MM.1S (cell line): ENCODE measurements around the gene CCR3.

Source experiments
- DNase-seq: peaks from one replicate; pipeline ENCODE4 v3.0.0-alpha.2; 2015
- H2AFZ ChIP-seq: fragments of 300-600 bp; sonication (generic); 2 replicates; pipeline ENCODE4 v1.6.0; 2016; ENCODE audit warnings: antibody characterized with exemption, low read length
- H3F3A ChIP-seq: fragments of 300-600 bp; sonication (generic); 2 replicates; pipeline ENCODE4 v1.6.1; 2016; ENCODE audit warnings: mild to moderate bottlenecking, antibody characterized with exemption, low read length, moderate library complexity, mixed read lengths; ENCODE audit not compliant: insufficient read depth
- H3K27ac ChIP-seq: fragments of 300-600 bp; sonication (generic); 2 replicates; pipeline ENCODE4 v1.5.1; 2016; ENCODE audit warnings: mild to moderate bottlenecking, low read length
- H3K27me3 ChIP-seq: fragments of 300-600 bp; sonication (generic); replicated peaks from 2 replicates; pipeline ENCODE4 v1.6.0; 2016; ENCODE audit warnings: low read length; ENCODE audit not compliant: insufficient read depth
- H3K36me3 ChIP-seq: fragments of 300-600 bp; sonication (generic); replicated peaks from 2 replicates; pipeline ENCODE4 v1.6.1; 2016; ENCODE audit warnings: mild to moderate bottlenecking, low read length, mixed read lengths; ENCODE audit not compliant: insufficient read depth
- H3K4me1 ChIP-seq: fragments of 300-600 bp; sonication (generic); 2 replicates; pipeline ENCODE4 v1.6.1; 2016; ENCODE audit warnings: low read length, mixed read lengths
- H3K4me2 ChIP-seq: fragments of 300-600 bp; sonication (generic); 2 replicates; pipeline ENCODE4 v1.6.0; 2016; ENCODE audit warnings: low read depth, low read length
- H3K4me3 ChIP-seq: fragments of 300-600 bp; sonication (generic); 2 replicates; pipeline ENCODE4 v1.5.1; 2016; ENCODE audit warnings: low read length, mixed read lengths
- H3K79me2 ChIP-seq: fragments of 300-600 bp; sonication (generic); 2 replicates; pipeline ENCODE4 v1.6.1; 2016; ENCODE audit warnings: mixed run types, low read length, mixed read lengths
- H3K9ac ChIP-seq: fragments of 300-600 bp; sonication (generic); 2 replicates; pipeline ENCODE4 v1.6.1; 2016; ENCODE audit warnings: low read length, mixed read lengths
- H3K9me2 ChIP-seq: fragments of 300-600 bp; sonication (generic); replicated peaks from 2 replicates; pipeline ENCODE4 v1.6.1; 2016; ENCODE audit warnings: mild to moderate bottlenecking, low read length, mixed read lengths; ENCODE audit not compliant: insufficient read depth
- H3K9me3 ChIP-seq: fragments of 300-600 bp; sonication (generic); replicated peaks from 2 replicates; pipeline ENCODE4 v1.6.1; 2016; ENCODE audit warnings: mild to moderate bottlenecking, low read length, mixed read lengths; ENCODE audit not compliant: insufficient read depth
- H4K20me1 ChIP-seq: fragments of 300-600 bp; sonication (generic); 2 replicates; pipeline ENCODE4 v1.6.1; 2016; ENCODE audit warnings: mild to moderate bottlenecking, low read length, moderate library complexity, mixed read lengths; ENCODE audit not compliant: insufficient read depth
- CTCF ChIP-seq: fragments of 300-600 bp; sonication (generic); IDR thresholded peaks from 2 replicates; pipeline ENCODE4 v1.5.1; 2016; ENCODE audit warnings: antibody characterized with exemption, low read length, mixed read lengths
- EZH2 ChIP-seq: fragments of 300-600 bp; sonication (generic); optimal IDR thresholded peaks from 2 replicates; pipeline ENCODE3; 2017; ENCODE audit warnings: low read depth, mild to moderate bottlenecking, antibody characterized with exemption, low read length, mixed read lengths
- EZH2phosphoT487 ChIP-seq: fragments of 300-600 bp; sonication (generic); IDR thresholded peaks from 2 replicates; pipeline ENCODE4 v1.6.1; 2018; ENCODE audit warnings: antibody characterized with exemption, low read length

Gene CCR3

GRCh38 chr3:46278816-46279672 is 36.8 kb downstream of the CCR3 start:
- H3K27me3 ChIP-seq = no peaks in the 10 kb centered on the region
- no peaks in the 10 kb centered on the region for H4K20me1 ChIP-seq
- H3K27ac ChIP-seq = peak overlapping the region; percentile 74
- peaks cover 34% of the 10 kb centered on the region for H3F3A ChIP-seq
- H3K36me3 ChIP-seq = no peaks in the 10 kb centered on the region
- no peaks in the 10 kb centered on the region for H3K9me3 ChIP-seq
- peak; percentile 79 for DNase-seq
- TF ChIP-seq CTCF (no peak), EZH2 (no peak), EZH2phosphoT487 (no peak)
- peak overlapping the region; percentile 18; the same call in 1 of the 2 replicates for H3K4me2 ChIP-seq
- no peaks in the 10 kb centered on the region for H3K9me2 ChIP-seq
- H3K9ac ChIP-seq = 0 out of 2 replicates have a peak overlapping the region, but pooled peaks have one; percentile 2
- H3K4me1 ChIP-seq = peaks cover 77% of the 10 kb centered on the region
- no peaks in the 10 kb centered on the region for H3K79me2 ChIP-seq
- no peak overlapping the region for H3K4me3 ChIP-seq
- no peak overlapping the region for H2AFZ ChIP-seq

GRCh38 chr3:46280105-46280797 is 38.0 kb downstream of the CCR3 start:
- Histone ChIP-seq H3K9ac (no peak overlapping the region), H3K27me3 (no peaks in the 10 kb centered on the region), H3K4me3 (no peak overlapping the region), H3K4me2 (no peak overlapping the region), H3K79me2 (no peaks in the 10 kb centered on the region), H2AFZ (no peak overlapping the region), H3K9me2 (no peaks in the 10 kb centered on the region), H4K20me1 (no peaks in the 10 kb centered on the region), H3K9me3 (no peaks in the 10 kb centered on the region), H3K4me1 (peaks cover 87% of the 10 kb centered on the region), H3K36me3 (no peaks in the 10 kb centered on the region), H3F3A (peaks cover 42% of the 10 kb centered on the region), H3K27ac (peak overlapping the region; percentile 74; the same call in 1 of the 2 replicates)
- no peak for TF ChIP-seq EZH2
- TF ChIP-seq CTCF = no peak
- no peak for TF ChIP-seq EZH2phosphoT487
- DNase-seq = no peak

- Histone ChIP-seq H3K9me2 (no peaks in the 10 kb centered on the region), H3K27ac (peak overlapping the region; percentile 68), H3K79me2 (peaks cover 3% of the 10 kb centered on the region; the same call in 1 of the 2 replicates), H3K9me3 (no peaks in the 10 kb centered on the region), H3K4me3 (no peak overlapping the region), H3K9ac (peak overlapping the region; percentile 22; the same call in 1 of the 2 replicates), H4K20me1 (no peaks in the 10 kb centered on the region), H2AFZ (peak overlapping the region; percentile 40; the same call in 1 of the 2 replicates), H3F3A (peaks cover 51% of the 10 kb centered on the region), H3K4me1 (peaks cover 94% of the 10 kb centered on the region), H3K4me2 (0 out of 2 replicates have a peak overlapping the region, but pooled peaks have one; percentile 20), H3K36me3 (no peaks in the 10 kb centered on the region), H3K27me3 (no peaks in the 10 kb centered on the region)
- no peak for DNase-seq
- TF ChIP-seq CTCF (no peak), EZH2phosphoT487 (no peak), EZH2 (no peak)
Measured at GRCh38 chr3:46281551-46281950, 39.3 kb downstream of the CCR3 start.
